PC-9 (cell line): Measurements from ENCODE around the gene CCL11. TPM values are rescaled to one million over a fixed set of nuclear protein-coding genes. Genes with fewer than 3 reads are reported as not detected.

Experiments used
- BruUV-seq: library from RNA; stranded (reverse); fragments of 400-500 nt; replicated peaks from 2 replicates; lab custom pipeline; 2021; lab: Mats Ljungman, UMichigan
- CTCF ChIA-PET: fragments of 300-600 bp; sonication (Branson Sonifier 250); formaldehyde crosslinking; loops from one replicate; lab custom pipeline; 2022; ENCODE audit warnings: antibody characterized with exemption; lab: Charles Lee
- POLR2A ChIA-PET: fragments of 300-600 bp; sonication (Branson Sonifier 250); formaldehyde crosslinking; loops from one replicate; lab custom pipeline; 2022; ENCODE audit warnings: antibody characterized with exemption; ENCODE audit not compliant: unreplicated experiment; lab: Charles Lee
- DNase-seq, 2 experiments: peaks; one replicate each; pipeline versions ENCODE4 v3.0.0 to v3.0.0-alpha.2; 2015 to 2022; ENCODE audit warnings: mixed read lengths in 1 of 2
- H2AFZ ChIP-seq: fragments of 200-600 bp; sonication (generic); 2 replicates; pipeline ENCODE4 v1.8.1; 2017; ENCODE audit warnings: antibody characterized with exemption
- H3F3A ChIP-seq: fragments of 200-600 bp; sonication (generic); 2 replicates; pipeline ENCODE4 v1.8.1; 2017; ENCODE audit warnings: antibody characterized with exemption, mild to moderate bottlenecking, low read depth; ENCODE audit not compliant: insufficient read depth
- H3K27ac ChIP-seq: fragments of 200-600 bp; sonication (generic); 2 replicates; pipeline ENCODE4 v1.6.1; 2016; ENCODE audit warnings: mixed run types
- H3K27me3 ChIP-seq: fragments of 200-600 bp; sonication (generic); 2 replicates; pipeline ENCODE4 v1.6.1; 2016; ENCODE audit warnings: low read depth, mixed run types; ENCODE audit not compliant: insufficient read depth
- H3K36me3 ChIP-seq: fragments of 200-600 bp; sonication (generic); 2 replicates; pipeline ENCODE4 v1.6.1; 2016; ENCODE audit warnings: low read depth, mixed run types
- H3K4me1 ChIP-seq: fragments of 200-600 bp; sonication (generic); replicated peaks from 2 replicates; pipeline ENCODE4 v1.6.1; 2016; ENCODE audit warnings: mixed run types; ENCODE audit not compliant: insufficient read depth
- H3K4me2 ChIP-seq: fragments of 200-600 bp; sonication (generic); 2 replicates; pipeline ENCODE4 v1.6.1; 2017; ENCODE audit warnings: mixed run types
- H3K4me3 ChIP-seq: fragments of 200-600 bp; sonication (generic); 2 replicates; pipeline ENCODE4 v1.6.1; 2016; ENCODE audit warnings: mixed run types
- H3K79me2 ChIP-seq: fragments of 200-600 bp; sonication (generic); 2 replicates; pipeline ENCODE4 v1.6.1; 2017; ENCODE audit warnings: low read depth, mixed run types
- H3K9me2 ChIP-seq: fragments of 200-600 bp; sonication (generic); 2 replicates; pipeline ENCODE4 v1.8.1; 2017; ENCODE audit warnings: mild to moderate bottlenecking; ENCODE audit not compliant: insufficient read depth
- H3K9me3 ChIP-seq: fragments of 200-600 bp; sonication (generic); 2 replicates; pipeline ENCODE4 v1.8.1; 2016; ENCODE audit warnings: low read depth; ENCODE audit not compliant: insufficient read depth
- H4K20me1 ChIP-seq: fragments of 200-600 bp; sonication (generic); 2 replicates; pipeline ENCODE4 v1.8.1; 2017; ENCODE audit not compliant: insufficient read depth
- CTCF ChIP-seq: fragments of 200-600 bp; sonication (generic); conservative IDR thresholded peaks from 2 replicates; pipeline ENCODE4 v1.6.1; 2017; ENCODE audit warnings: mixed run types, antibody characterized with exemption, mild to moderate bottlenecking, moderate library complexity
- EZH2 ChIP-seq: fragments of 200-600 bp; sonication (generic); IDR thresholded peaks from 2 replicates; pipeline ENCODE4 v1.8.0; 2017; ENCODE audit warnings: antibody characterized with exemption, low read depth
- intact Hi-C: fragments of 100-400 bp; cut with micrococcal nuclease; formaldehyde crosslinking; loops from one replicate; pipeline ENCODE4 v1.10.0; 2022; ENCODE audit not compliant: unreplicated experiment
- total RNA-seq: library from RNA; stranded (reverse); gene quantifications from 2 replicates; pipeline ENCODE4 v1.2.3, GENCODE V29; 2021

The CCL11 gene
- total RNA-seq, 1 experiment from 2014 or later = not detected

- peaks cover 14% of the 10 kb centered on the region for H3K27me3 ChIP-seq
- TF ChIP-seq EZH2 (no peak), CTCF (no peak)
- no peak overlapping the region for H2AFZ ChIP-seq
- DNase-seq = no peak
- ChIA-PET CTCF (no interaction called here), POLR2A (interaction anchor here (0.6 kb wide), 1 partner anchor 81 kb away, joined by 3 read pairs; no protein-coding TSS in a partner anchor)
- BruUV-seq = no TSS peak
- H4K20me1 ChIP-seq = no peaks in the 10 kb centered on the region
- no peaks in the 10 kb centered on the region for H3K9me3 ChIP-seq
- no peaks in the 10 kb centered on the region for H3K9me2 ChIP-seq
- H3K4me1 ChIP-seq = no peaks in the 10 kb centered on the region
- H3K4me3 ChIP-seq = no peak overlapping the region
- no peaks in the 10 kb centered on the region for H3K36me3 ChIP-seq
- intact Hi-C loops = no loop called here
- H3F3A ChIP-seq = no peaks in the 10 kb centered on the region
- H3K4me2 ChIP-seq = no peak overlapping the region
- H3K27ac ChIP-seq = no peak overlapping the region
- H3K79me2 ChIP-seq = no peaks in the 10 kb centered on the region
These were observed 41.9 kb upstream of the CCL11 start for GRCh38 chr17:34243364-34244320.

- no peak overlapping the region for H3K27ac ChIP-seq
- H3K4me3 ChIP-seq = no peak overlapping the region
- BruUV-seq = no TSS peak
- H2AFZ ChIP-seq = no peak overlapping the region
- no peaks in the 10 kb centered on the region for H3K9me3 ChIP-seq
- no peaks in the 10 kb centered on the region for H3F3A ChIP-seq
- ChIA-PET POLR2A (interaction anchor here (0.7 kb wide), 1 partner anchor 110 kb away, joined by 8 read pairs; no protein-coding TSS in a partner anchor), CTCF (no interaction called here)
- H3K27me3 ChIP-seq = peaks cover 8% of the 10 kb centered on the region; the same call in 1 of the 2 replicates
- DNase-seq = no peak
- H4K20me1 ChIP-seq = no peaks in the 10 kb centered on the region
- no peaks in the 10 kb centered on the region for H3K4me1 ChIP-seq
- H3K36me3 ChIP-seq = no peaks in the 10 kb centered on the region
- TF ChIP-seq CTCF = no peak
- TF ChIP-seq EZH2 = no peak
- H3K9me2 ChIP-seq = no peaks in the 10 kb centered on the region
- H3K4me2 ChIP-seq = no peak overlapping the region
- intact Hi-C loops = no loop called here
- H3K79me2 ChIP-seq = no peaks in the 10 kb centered on the region
These were observed 40.1 kb upstream of the CCL11 start for GRCh38 chr17:34245351-34245905.

GRCh38 chr17:34246446-34246845 is 39.1 kb upstream of the CCL11 start:
- no TSS peak for BruUV-seq

More at GRCh38 chr17:34246446-34246845, 39.1 kb upstream of the CCL11 start:
- no peaks in the 10 kb centered on the region for H3F3A ChIP-seq
- TF ChIP-seq EZH2 = no peak
- no peak for TF ChIP-seq CTCF
- H3K4me2 ChIP-seq = no peak overlapping the region
- no peaks in the 10 kb centered on the region for H4K20me1 ChIP-seq
- no peaks in the 10 kb centered on the region for H3K9me2 ChIP-seq
- peaks cover 12% of the 10 kb centered on the region; the same call in 1 of the 2 replicates for H3K27me3 ChIP-seq
- no peak overlapping the region for H3K27ac ChIP-seq
- no peaks in the 10 kb centered on the region for H3K4me1 ChIP-seq
- POLR2A ChIA-PET = no interaction called here
- H3K79me2 ChIP-seq = no peaks in the 10 kb centered on the region
- no peaks in the 10 kb centered on the region for H3K36me3 ChIP-seq
- DNase-seq = no peak
- CTCF ChIA-PET = no interaction called here
- H3K4me3 ChIP-seq = no peak overlapping the region
- no peak overlapping the region for H2AFZ ChIP-seq
- no peaks in the 10 kb centered on the region for H3K9me3 ChIP-seq
- intact Hi-C loops = no loop called here
